ENCODE measurements around the gene ADARB1. TPM values are rescaled to one million over a fixed set of nuclear protein-coding genes. Genes with fewer than 3 reads are reported as not detected.

ADARB1 gene
- total RNA-seq, 1 donor from 2014 or later, result 5.1 TPM

DNA sequence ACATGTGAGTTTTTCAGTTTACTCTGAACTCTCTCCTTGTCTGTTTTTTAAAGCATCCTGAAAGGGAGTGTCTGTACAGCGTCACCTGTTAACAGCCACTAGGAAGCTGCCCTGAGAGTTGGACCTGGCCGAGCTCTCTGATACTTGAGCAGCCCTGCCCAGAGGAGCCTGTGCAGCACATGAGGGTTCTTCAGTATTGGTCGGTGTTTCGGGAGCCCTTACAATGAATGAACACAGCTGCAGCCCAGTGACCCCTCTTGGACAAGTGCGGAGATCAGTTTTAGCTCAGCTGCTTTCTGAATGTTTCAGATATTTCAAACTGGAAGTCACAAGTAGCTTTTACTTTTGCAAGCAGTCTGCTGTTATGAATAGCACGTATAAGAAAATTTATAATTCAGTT, 39.2 kb downstream of the ADARB1 start:
- Histone ChIP-seq H3K4me1 (peaks cover 3% of the 10 kb centered on the region), H3K4me3 (no peak overlapping the region), H2AFZ (replicated peaks) (no peak overlapping the region), H3K79me2 (ENCODE audit: low read depth) (no peaks in the 10 kb centered on the region), H3K36me3 (no peaks in the 10 kb centered on the region), H3K9ac (no peak overlapping the region), H4K20me1 (ENCODE audit: low read depth) (no peaks in the 10 kb centered on the region), H3K27me3 (no peaks in the 10 kb centered on the region), H3K9me3 (ENCODE audit: low read depth) (no peaks in the 10 kb centered on the region), H3K4me2 (no peak overlapping the region), H3K27ac (no peak overlapping the region), H3F3A (ENCODE audit: low read depth) (peaks cover 5% of the 10 kb centered on the region)
- Mint-ChIP-seq H3K4me3 (no peak overlapping the region), H3K9me3 (peaks cover 6% of the 10 kb centered on the region), H3K27ac (no peak overlapping the region), H3K36me3 (no peaks in the 10 kb centered on the region), H3K27me3 (ENCODE audit: insufficient read depth, low read depth) (peaks cover under 1% of the 10 kb centered on the region), H3K4me1 (peaks cover 4% of the 10 kb centered on the region)
- no peak for TF ChIP-seq EZH2 (IDR thresholded peaks at IDR 0.05)
- TF ChIP-seq, protein P1, sequence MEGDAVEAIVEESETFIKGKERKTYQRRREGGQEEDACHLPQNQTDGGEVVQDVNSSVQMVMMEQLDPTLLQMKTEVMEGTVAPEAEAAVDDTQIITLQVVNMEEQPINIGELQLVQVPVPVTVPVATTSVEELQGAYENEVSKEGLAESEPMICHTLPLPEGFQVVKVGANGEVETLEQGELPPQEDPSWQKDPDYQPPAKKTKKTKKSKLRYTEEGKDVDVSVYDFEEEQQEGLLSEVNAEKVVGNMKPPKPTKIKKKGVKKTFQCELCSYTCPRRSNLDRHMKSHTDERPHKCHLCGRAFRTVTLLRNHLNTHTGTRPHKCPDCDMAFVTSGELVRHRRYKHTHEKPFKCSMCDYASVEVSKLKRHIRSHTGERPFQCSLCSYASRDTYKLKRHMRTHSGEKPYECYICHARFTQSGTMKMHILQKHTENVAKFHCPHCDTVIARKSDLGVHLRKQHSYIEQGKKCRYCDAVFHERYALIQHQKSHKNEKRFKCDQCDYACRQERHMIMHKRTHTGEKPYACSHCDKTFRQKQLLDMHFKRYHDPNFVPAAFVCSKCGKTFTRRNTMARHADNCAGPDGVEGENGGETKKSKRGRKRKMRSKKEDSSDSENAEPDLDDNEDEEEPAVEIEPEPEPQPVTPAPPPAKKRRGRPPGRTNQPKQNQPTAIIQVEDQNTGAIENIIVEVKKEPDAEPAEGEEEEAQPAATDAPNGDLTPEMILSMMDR (IDR thresholded peaks at IDR 0.05), result no peak
- no peak for TF ChIP-seq EZH2phosphoT487 (IDR thresholded peaks at IDR 0.05)
- no peak for DNase-seq (ENCODE audit: low spot score)

- no peak for TF ChIP-seq EZH2phosphoT487 (IDR thresholded peaks at IDR 0.05)
- TF ChIP-seq, protein P1 (IDR thresholded peaks at IDR 0.05), result no peak
- TF ChIP-seq EZH2 (IDR thresholded peaks at IDR 0.05), result no peak
- H3K4me3 ChIP-seq, result no peak overlapping the region
- no peak overlapping the region for H3K4me2 ChIP-seq
- H4K20me1 ChIP-seq (ENCODE audit: low read depth), result no peaks in the 10 kb centered on the region
- no peak overlapping the region for H3K27ac Mint-ChIP-seq
- H3F3A ChIP-seq (ENCODE audit: low read depth), result peaks cover 8% of the 10 kb centered on the region
- H3K9me3 ChIP-seq (ENCODE audit: low read depth), result no peaks in the 10 kb centered on the region
- H3K27me3 Mint-ChIP-seq (ENCODE audit: insufficient read depth, low read depth), result peaks cover 3% of the 10 kb centered on the region
- no peak for DNase-seq (ENCODE audit: low spot score)
- H3K9me3 Mint-ChIP-seq, result peaks cover 9% of the 10 kb centered on the region
- no peaks in the 10 kb centered on the region for H3K79me2 ChIP-seq (ENCODE audit: low read depth)
- peaks cover 2% of the 10 kb centered on the region for H3K36me3 Mint-ChIP-seq
- H3K4me1 Mint-ChIP-seq, result peaks cover 4% of the 10 kb centered on the region
- no peak overlapping the region for H2AFZ ChIP-seq (replicated peaks)
- no peaks in the 10 kb centered on the region for H3K36me3 ChIP-seq
- H3K4me1 ChIP-seq, result peaks cover 6% of the 10 kb centered on the region
- H3K27ac ChIP-seq, result no peak overlapping the region
- no peak overlapping the region for H3K4me3 Mint-ChIP-seq
- no peaks in the 10 kb centered on the region for H3K27me3 ChIP-seq
- no peak overlapping the region for H3K9ac ChIP-seq
Measured at GRCh38 chr21:45114072-45114471, 39.7 kb downstream of the ADARB1 start.

- Mint-ChIP-seq H3K4me1 (peaks cover 4% of the 10 kb centered on the region), H3K4me3 (no peak overlapping the region), H3K36me3 (peaks cover 2% of the 10 kb centered on the region), H3K27ac (no peak overlapping the region), H3K9me3 (peaks cover 9% of the 10 kb centered on the region), H3K27me3 (ENCODE audit: insufficient read depth, low read depth) (peaks cover 3% of the 10 kb centered on the region)
- no peak overlapping the region for H3K9ac ChIP-seq
- no peak for DNase-seq (ENCODE audit: low spot score)
- H3K27ac ChIP-seq, result no peak overlapping the region
- H2AFZ ChIP-seq (replicated peaks), result no peak overlapping the region
- TF ChIP-seq, protein P1 (IDR thresholded peaks at IDR 0.05), result no peak
- TF ChIP-seq EZH2phosphoT487 (IDR thresholded peaks at IDR 0.05) (no peak), EZH2 (IDR thresholded peaks at IDR 0.05) (no peak)
- peaks cover 8% of the 10 kb centered on the region for H3F3A ChIP-seq (ENCODE audit: low read depth)
- no peaks in the 10 kb centered on the region for H3K79me2 ChIP-seq (ENCODE audit: low read depth)
- no peaks in the 10 kb centered on the region for H3K9me3 ChIP-seq (ENCODE audit: low read depth)
- H3K4me1 ChIP-seq, result peaks cover 6% of the 10 kb centered on the region
- H3K4me3 ChIP-seq, result no peak overlapping the region
- H4K20me1 ChIP-seq (ENCODE audit: low read depth), result no peaks in the 10 kb centered on the region
- H3K27me3 ChIP-seq, result no peaks in the 10 kb centered on the region
- no peak overlapping the region for H3K4me2 ChIP-seq
- H3K36me3 ChIP-seq, result no peaks in the 10 kb centered on the region
Measured at GRCh38 chr21:45114475-45114874, 40.1 kb downstream of the ADARB1 start.
